ENCODE measurements around the gene DAPK2.

The DAPK2 gene

DNA sequence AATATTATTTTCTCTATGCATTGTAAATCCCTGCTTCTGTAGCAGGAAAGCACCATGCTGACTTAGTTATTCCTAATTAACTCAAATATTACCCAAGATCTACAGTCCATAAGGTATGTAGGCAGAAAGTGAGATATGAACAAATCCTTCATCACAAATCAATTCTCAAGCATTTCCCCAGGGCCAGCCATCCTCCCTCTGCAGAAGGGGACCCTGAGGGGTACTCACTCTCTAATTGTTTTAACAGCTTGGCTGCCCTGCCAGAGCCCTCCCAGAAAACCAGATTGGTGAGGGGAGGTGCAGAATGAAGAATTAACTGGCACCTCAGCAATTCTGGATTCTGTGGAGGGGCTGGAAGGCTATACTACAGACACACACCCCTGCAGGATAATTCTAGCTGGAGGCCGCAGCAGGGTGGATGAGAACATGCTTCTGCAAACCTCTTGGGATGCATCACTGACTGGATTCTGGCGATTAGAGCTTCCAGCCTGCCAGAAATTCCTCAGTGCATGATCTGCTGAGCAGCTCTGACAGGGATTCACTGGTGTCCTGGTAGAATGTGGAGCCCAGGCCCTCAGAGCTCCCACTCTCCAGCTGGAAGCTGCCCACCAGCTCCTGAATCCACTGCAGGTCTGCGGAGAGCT, 123.9 kb downstream of the DAPK2 start:
- DNase-seq (ENCODE audit: low read depth, low spot score), result no peak
- no peak overlapping the region for H3K27ac ChIP-seq

DNA sequence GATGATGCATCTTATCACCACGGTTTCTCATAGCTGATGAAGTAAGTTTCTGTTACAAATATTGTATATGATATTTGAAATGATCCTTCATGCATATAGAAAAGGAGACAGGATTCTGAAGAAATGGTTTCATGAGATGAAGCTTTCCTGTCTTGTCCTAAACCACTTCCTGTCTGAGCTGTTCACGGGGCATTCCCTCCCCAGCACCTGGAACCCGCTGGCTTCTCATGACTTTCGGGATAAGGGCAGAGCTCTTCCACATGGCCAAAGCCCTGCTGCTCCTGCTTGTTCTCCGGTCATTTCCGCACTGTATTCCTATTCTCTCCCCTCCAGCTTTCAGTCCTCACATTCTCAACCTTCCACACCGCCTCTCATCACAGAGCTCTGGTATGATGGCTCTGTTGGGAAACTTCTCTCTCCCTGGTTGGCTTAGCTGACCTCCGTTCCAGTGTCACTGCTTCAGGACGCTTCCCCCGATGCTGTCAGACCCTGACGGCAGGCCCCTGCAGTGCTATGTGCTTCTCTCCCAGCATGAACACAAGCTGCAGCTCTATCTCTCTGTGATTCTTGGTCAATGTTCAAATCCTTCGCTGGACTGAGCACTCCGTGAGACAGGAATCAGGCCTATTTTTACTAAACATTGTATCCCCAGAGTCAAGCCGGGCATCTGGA, 125.6 kb downstream of the DAPK2 start:
- no peak for DNase-seq (ENCODE audit: low read depth, low spot score)

DNA sequence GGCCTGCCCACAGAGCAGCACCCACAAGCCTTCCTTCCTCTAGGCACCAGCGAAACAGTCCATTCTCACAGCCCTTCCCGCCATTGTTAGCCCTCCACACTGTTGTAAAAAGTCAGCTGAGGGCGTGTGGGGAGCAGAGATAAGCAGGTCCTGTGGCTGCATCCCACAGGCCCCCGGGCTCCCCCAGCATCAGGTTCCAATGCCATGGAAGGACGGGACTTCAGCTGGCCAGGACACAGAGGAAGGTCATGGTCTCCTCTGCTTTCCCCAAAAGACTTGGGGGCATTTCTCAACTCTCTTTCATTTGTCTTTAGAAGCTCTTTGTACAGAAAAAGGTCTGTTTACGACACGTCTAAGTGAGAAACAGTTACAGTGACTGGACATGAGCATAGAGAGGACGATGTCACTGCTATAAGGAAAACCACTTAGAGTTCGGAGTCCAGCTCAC, 127.4 kb downstream of the DAPK2 start:
- DNase-seq (ENCODE audit: low read depth, low spot score), result no peak
- H3K27ac ChIP-seq, result no peak overlapping the region

More for the DNA sequence above, 125.6 kb downstream of the DAPK2 start:
- no peak overlapping the region for H3K27ac ChIP-seq

DNA sequence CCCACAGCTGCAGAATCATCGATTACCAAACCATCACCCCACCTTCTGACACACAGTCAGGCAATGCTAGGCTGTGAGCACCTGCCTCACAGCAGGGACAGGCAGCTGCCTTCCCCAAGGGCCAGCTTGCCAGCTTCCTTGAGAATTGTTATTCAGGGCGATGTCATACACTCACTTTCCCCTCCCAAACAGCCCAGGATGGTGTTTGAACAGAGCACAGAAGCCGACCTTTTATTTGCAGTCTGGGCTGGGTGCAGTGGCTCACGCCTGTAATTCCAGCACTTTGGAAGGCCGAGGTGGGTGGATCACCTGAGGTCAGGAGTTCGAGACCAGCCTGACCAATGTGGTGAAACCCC, 128.0 kb downstream of the DAPK2 start:
- no peak for DNase-seq (ENCODE audit: low read depth, low spot score)
- H3K27ac ChIP-seq, result no peak overlapping the region

DNA sequence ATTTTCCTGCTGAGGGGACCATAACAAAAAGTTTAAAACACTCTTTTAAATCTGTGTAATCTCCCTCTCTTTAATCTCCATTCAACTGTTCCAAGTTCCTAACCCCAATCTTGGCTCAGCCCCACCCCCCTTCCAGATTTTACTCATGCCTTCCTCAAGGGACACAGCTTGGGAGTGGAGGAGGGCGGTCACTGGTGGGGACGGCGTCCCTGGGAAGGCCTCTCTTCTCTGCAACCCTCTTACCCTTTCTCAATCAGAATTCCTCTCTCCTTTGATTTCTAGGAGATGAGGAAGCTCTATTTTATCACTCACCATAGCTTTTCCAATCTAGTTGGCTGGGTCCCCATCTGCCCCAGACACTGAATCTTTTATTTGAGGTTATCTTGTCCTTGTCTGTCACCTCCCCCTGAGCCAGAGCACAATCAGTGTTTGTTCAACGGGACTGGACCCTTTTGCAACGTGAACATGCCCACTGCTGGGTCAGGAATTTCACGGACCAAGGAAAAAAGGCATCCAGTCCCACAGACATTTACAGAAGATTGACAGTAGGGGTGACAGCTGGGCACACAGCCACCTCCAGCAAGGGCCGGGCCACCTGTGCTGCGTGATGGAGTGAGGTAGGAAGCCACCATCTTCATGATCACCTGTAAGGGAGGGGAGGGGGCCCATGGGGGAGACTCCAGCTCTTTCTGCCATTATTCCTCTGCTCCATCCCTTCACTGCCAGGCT, 128.5 kb downstream of the DAPK2 start:
- no peak for DNase-seq (ENCODE audit: low read depth, low spot score)
- H3K27ac ChIP-seq, result no peak overlapping the region

DNA sequence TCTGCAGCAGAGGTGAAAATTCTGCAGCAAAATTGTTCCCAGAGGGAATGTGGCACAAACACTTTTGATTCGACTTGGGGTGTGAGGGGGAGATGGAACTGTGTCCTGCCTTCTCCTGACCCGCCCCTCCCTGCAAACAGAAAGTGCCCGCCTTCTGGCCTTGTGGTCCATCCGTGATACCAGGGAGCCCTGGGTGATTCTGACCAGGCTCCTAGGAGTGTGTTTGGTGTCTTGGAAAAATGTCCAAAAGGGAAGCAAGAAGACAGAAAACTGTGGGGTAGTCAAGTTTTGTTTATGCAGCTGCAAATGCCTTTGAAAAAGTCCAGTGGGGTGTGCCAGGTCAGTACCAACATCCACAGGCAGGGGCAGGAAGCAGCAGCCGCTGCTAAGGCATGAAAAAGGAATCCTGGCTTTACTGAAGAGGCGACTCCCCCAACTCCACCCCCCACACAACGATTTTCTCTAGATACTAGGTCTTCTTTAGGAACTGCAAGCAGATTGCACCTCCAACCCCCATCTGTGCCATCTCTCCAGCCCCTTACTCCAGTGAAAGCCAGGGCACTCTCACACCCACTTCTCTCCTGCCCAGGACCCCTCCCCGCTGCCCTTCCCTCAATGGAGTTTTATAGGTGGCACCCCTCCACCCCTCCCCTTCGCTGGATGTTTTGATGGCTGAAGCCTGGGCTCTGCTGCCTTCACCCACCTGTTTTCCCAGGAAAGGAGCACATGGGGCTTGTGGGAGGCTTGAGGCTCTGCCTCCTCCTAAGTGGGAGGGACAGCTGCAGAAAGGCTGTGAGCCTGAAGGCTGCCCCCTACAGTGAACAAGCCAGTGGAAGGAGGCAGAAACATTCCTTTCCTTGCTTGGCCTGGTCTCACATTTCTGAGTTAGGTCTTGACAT, 130.2 kb downstream of the DAPK2 start:
- H3K27ac ChIP-seq, result no peak overlapping the region
- DNase-seq (ENCODE audit: low read depth, low spot score), result no peak

DNA sequence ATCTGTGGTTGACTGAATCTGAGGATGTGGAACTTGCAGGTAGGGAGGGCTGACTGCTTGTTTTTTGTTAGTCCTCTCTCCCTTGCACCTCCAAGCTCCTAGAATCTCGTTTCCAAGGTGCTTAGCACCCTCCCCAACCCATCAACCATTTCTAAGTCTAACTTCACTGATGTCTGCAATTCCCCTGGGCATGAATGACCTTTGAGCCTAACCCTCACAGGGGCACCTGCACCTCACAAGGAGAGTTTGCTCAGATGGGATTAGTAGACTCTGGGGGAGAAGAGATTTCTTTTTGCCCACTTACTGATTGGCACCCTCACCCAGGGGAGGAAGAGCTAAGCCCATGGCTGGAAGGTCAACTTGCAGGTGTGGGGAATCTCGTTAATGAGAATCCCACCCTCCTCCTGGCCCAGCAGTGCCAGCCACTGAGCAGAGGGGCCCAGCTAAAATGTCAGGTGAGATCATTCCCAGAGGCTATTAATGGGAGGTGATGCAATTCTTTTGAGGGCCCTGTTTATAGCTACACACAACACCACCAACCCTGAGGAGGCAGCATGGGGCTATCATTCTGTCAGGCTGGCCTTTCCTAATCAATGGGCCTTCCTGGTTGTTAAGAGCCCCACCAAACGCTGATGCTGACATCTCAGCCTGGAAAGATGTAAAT, 130.9 kb downstream of the DAPK2 start:
- DNase-seq (ENCODE audit: low read depth, low spot score), result no peak

DNA sequence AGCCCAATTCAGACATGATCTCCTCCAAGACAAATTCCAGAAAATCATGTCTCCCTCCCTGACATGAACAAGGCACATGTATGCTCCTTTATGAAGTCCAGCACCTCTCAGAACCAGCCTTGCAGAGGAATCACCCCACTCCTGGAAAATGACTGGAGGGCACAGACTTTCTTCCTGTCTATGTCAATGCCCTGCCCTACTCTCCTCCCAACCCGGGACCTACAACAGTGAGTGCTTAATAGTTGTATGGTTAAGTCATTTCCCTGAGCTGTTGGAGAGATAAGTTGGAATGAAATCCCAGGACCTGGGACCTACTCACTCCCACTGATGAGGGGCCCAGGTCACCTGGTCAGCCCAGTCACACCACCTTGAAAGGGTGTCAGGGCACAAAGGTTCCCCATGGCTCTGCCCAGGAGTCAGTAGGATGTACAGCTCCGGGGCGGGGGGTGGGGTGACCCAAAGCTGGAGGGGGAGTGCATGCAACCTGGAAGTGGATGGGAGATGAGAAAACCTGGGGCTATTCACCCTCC, 132.4 kb downstream of the DAPK2 start:
- H3K27ac ChIP-seq, result no peak overlapping the region
- DNase-seq (ENCODE audit: low read depth, low spot score), result no peak

More for the DNA sequence above, 130.9 kb downstream of the DAPK2 start:
- no peak overlapping the region for H3K27ac ChIP-seq

DNA sequence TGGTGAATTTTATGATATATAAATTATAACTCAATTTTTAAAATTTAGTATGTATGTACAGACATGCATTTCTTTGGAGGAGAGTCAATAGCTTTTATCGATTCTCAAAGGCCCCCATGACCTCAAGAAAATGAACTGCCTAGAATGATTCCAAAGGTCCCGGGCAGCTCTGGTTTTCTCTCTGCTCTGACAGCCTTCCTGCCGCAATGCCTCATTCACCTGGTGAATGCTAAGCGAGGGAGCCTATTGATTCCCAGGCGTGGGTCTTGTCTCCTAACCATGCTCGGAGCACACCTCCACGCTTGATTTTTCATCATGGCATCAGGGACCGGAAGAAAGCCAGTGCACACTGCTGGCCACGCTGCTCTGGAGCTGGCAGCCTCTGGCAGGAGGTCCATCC, 132.9 kb downstream of the DAPK2 start:
- DNase-seq (ENCODE audit: low read depth, low spot score), result no peak
- H3K27ac ChIP-seq, result no peak overlapping the region

DNA sequence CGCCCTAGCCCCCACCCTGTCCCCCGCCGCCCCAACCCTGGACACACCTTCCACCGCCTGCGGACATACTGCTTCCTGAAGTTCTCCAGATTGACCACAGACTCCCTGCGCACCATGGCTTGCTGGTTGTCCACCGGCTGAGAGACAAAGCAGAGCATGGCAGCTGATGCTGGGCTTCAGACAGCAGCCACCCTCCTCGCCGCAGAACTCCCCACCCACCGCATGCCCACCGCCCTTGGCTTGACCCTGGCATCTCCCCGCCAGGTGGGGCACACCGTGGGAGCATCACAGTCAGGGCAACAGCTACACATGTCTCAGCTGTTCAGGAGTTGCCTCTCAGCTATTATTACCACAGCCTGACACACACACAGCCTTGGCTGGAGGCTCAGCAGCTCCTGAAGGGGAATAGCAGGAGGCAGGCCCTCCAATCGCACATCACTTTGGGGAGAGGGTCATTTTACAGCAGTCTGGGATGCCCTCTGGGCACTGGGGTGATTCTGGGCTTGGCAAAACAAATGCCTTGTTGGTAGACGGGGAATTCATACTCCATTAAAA, 134.1 kb downstream of the DAPK2 start:
- no peak overlapping the region for H3K27ac ChIP-seq
- no peak for DNase-seq (ENCODE audit: low read depth, low spot score)

DNA sequence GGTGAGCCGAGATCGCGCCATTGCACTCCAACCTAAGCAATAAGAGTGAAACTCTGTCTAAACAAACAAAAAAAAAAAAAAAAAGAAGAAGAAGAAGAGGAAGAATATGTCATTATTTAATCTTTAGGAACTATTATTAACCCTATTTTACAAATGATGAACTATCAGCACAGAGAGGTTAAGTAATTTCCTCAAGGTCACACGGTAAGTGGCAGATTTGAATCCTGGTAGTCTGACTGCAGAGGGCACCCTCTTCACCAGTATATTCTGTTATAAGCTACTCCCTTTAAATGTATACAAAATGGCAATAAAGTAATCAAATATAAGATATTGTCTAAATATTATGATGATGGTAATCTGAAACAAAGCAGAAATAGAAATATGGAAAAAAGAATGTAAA, 135.1 kb downstream of the DAPK2 start:
- H3K27ac ChIP-seq, result no peak overlapping the region
- no peak for DNase-seq (ENCODE audit: low read depth, low spot score)

DNA sequence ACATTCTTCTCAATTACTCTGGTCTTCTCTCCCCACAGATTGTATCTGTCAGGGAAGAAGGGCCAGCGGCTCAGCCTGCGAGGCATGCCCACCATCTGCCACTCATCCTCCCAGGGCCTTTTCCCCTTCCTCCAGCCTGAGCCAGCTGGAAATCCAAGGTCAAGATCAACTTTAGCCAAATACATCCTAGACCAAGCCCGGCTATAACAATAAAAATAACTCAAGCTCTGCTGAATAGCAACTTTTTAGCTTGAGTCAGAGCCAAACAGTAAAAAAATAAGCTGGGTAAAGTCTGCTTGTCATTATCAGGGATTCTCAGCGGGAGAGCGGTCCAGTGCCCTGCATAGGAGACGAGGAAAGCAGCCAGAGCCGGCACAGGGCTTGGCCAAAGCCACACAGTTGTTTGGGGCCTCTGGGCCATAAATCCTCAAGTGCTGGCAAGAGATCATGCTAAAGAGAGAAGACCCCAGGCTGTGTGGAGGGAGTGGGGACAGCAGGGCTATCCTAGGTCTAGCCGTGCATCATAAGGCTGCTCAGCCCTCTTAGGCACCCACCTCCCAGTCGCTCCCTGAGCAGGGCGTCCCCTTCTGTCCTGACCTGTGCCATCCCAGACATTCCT, 136.4 kb downstream of the DAPK2 start:
- DNase-seq (ENCODE audit: low read depth, low spot score), result no peak
- peak overlapping the region; percentile 19 for H3K27ac ChIP-seq

DNA sequence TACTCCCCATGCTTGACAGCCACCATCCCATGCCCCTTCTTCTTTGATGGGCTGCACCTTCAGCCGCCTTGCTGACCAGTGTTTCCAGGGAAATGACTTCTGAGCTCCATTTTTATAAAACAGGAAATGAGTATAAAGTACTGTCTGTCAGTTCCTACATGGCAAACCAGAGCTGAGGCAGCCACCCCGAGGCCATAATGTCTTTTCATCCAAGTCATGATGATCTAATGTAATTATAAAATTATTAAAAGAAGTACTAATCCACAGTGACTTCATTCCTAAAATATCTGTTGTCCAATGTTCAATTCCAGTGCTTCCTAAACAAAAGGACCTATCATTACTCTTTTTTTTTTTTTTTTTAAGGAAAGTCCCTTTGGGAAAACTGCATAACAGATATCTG, 137.3 kb downstream of the DAPK2 start:
- no peak for DNase-seq (ENCODE audit: low read depth, low spot score)
- H3K27ac ChIP-seq, result peak overlapping the region; percentile 19

DNA sequence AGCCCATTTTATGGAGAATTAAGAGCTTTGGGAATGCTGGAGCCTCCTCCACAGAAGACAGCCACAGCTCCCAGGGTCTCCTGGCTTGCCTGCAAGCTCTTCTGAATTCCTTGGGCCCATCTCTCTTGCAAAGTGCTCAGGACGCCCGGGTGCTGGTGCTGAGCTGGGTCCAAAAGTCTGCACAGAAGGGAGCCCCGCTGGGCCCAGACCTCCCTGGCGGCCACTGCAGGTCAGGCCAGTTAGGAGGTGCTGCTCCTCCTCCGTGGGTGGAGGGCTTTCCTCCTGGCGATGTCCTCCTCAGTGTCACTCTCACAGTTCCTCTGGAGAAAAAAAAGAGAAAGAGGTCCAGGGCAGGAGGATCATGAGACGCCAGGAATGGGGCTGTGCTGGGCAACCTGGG, 138.0 kb downstream of the DAPK2 start:
- no peak for DNase-seq (ENCODE audit: low read depth, low spot score)
- H3K27ac ChIP-seq, result no peak overlapping the region

DNA sequence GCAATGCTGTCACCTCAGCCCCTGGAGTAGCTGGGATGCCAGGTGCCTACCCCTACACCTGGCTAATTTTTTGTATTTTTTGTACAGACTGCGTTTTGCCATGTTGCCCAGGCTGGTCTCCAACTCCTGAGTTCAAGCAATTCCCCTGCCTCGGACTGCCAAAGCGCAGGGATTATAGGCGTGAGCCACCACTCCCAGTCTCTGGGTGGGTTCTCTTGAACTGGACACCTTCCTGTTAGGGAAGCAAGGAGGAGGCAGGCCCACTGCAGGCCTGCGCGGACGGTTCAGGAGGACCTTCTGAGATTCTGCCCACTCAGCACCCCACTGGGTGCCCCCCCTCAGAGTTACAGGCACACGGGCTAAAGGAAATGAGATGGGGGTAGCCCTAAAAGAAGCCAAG, 138.8 kb downstream of the DAPK2 start:
- no peak for DNase-seq (ENCODE audit: low read depth, low spot score)
- H3K27ac ChIP-seq, result no peak overlapping the region

DNA sequence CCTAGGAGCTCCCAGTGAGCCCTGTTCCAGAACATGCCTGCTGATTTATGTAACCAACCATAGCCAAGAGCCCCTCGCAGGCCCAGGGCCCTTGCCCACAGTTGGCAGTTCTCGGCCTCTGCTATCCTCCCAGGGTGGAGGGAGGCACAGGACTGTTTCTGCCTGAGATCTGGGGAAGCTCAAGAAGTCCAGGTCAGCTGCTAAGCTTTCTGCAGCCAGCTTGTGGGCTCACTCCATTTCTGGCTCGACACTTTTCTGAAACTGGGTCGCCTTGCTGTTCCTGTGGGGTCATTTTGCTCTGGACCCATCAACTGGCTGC, 140.1 kb downstream of the DAPK2 start:
- DNase-seq (ENCODE audit: low read depth, low spot score), result no peak
- no peak overlapping the region for H3K27ac ChIP-seq

DNA sequence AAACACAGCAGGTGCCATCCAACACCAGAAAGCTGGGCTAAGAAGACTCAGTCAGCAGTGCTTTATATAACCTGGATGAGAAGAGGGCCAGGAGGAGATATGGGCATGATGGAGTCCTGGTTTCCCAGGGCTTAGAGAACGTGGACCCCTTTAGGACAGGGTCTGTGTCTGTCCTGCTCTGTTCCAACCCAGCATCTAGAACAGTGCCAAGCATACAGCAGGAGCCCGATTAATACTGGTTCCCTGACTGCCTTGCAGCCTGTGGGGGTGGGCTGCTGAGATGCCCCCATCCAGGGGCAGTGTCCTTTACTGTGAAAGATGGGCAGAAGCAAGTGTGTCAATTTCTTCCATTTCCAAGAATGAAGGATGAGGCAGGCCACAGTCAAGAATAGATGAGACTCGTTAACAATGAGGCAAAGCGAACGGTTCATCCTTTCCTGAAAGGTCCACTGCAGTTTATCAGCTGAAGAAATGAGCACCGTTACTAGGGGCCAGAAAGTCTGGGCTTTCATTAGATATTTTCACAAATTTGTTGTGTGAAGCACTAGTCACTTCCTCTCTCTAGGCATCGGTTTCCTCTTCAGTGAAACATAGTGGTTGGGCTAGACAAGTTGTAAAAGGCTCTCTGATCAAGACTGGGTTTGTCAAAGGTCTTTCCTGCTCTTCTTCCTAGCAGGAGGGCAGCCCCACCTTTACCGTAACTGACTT, 140.6 kb downstream of the DAPK2 start:
- H3K27ac ChIP-seq, result no peak overlapping the region
- no peak for DNase-seq (ENCODE audit: low read depth, low spot score)

DNA sequence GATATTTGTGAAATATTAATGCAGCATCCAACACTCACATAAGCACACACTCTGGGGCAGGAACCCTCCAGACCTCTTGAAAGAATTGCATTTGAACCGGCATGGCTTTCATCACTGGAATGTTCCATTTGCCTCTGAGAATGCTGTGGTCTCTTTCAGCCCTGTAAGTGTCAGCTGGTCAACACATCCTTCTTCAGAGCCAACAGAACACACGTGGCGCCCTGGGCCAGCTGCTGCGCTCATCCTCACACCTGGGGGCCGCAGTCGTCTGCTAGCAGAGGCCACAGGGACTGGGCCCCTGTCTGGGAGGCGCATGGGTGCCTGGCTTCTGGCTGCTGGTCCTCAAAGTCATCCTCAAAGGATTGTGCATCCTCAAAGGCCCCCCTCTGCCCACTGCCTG, 141.2 kb downstream of the DAPK2 start:
- no peak for DNase-seq (ENCODE audit: low read depth, low spot score)
- H3K27ac ChIP-seq, result no peak overlapping the region

DNA sequence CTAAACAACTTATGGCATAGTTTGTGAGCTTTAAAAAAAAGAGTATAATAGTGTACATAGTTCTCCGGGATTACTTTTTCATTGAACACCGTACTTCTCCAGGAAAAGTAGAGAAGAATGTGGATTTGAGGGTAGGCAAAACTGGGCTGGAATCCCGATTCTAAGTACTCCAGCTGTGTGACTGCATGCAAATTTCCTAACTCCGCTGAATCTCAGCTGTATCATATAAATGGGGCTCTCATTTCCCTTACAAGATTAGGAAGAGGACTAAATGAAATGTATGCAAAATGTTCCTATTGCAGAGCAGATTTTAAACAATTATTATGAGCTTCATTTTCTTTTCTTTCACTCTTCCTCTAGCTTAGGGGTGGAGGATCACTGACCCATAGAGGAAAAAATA, 142.2 kb downstream of the DAPK2 start:
- no peak for DNase-seq (ENCODE audit: low read depth, low spot score)
- no peak overlapping the region for H3K27ac ChIP-seq
